ENCODE measurements around the gene DISP2.

- TF ChIP-seq, protein P1, sequence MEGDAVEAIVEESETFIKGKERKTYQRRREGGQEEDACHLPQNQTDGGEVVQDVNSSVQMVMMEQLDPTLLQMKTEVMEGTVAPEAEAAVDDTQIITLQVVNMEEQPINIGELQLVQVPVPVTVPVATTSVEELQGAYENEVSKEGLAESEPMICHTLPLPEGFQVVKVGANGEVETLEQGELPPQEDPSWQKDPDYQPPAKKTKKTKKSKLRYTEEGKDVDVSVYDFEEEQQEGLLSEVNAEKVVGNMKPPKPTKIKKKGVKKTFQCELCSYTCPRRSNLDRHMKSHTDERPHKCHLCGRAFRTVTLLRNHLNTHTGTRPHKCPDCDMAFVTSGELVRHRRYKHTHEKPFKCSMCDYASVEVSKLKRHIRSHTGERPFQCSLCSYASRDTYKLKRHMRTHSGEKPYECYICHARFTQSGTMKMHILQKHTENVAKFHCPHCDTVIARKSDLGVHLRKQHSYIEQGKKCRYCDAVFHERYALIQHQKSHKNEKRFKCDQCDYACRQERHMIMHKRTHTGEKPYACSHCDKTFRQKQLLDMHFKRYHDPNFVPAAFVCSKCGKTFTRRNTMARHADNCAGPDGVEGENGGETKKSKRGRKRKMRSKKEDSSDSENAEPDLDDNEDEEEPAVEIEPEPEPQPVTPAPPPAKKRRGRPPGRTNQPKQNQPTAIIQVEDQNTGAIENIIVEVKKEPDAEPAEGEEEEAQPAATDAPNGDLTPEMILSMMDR (IDR thresholded peaks at IDR 0.05) = no peak
- no peak for TF ChIP-seq POLR2A (IDR thresholded peaks at IDR 0.05)
Measured at GRCh38 chr15:40332113-40332781, 25.8 kb upstream of the DISP2 start.
